ENCODE data around the gene CRABP1.

The CRABP1 gene

GRCh38 chr15:78343276-78344060, 3.3 kb downstream of the CRABP1 start:
- DNase-seq (ENCODE audit: extremely low spot score, insufficient read length, low read depth) (no peak), FAIRE-seq (no peak)

- DNase-seq (ENCODE audit: extremely low spot score, insufficient read length, low read depth) (no peak), FAIRE-seq (no peak)
These were observed 5.4 kb downstream of the CRABP1 start for GRCh38 chr15:78345396-78346125.

GRCh38 chr15:78347586-78348543, 7.7 kb downstream of the CRABP1 start:
- FAIRE-seq (no peak), DNase-seq (ENCODE audit: extremely low spot score, insufficient read length, low read depth) (no peak)

- FAIRE-seq, result no peak
These were observed 9.9 kb downstream of the CRABP1 start for GRCh38 chr15:78350058-78350457.

GRCh38 chr15:78351539-78351938, 11.4 kb downstream of the CRABP1 start:
- FAIRE-seq, result no peak
- no peak for DNase-seq (ENCODE audit: extremely low spot score, insufficient read length, low read depth)

More at GRCh38 chr15:78350058-78350457, 9.9 kb downstream of the CRABP1 start:
- no peak for DNase-seq (ENCODE audit: extremely low spot score, insufficient read length, low read depth)

- FAIRE-seq, result no peak
These were observed 12.9 kb downstream of the CRABP1 start for GRCh38 chr15:78353093-78353492.

GRCh38 chr15:78355177-78355576, 15.0 kb downstream of the CRABP1 start:
- no peak for DNase-seq (ENCODE audit: extremely low spot score, insufficient read length, low read depth)
- FAIRE-seq, result no peak

More at GRCh38 chr15:78353093-78353492, 12.9 kb downstream of the CRABP1 start:
- DNase-seq (ENCODE audit: extremely low spot score, insufficient read length, low read depth), result peak; percentile 14

GRCh38 chr15:78358102-78358870, 18.1 kb downstream of the CRABP1 start:
- FAIRE-seq, result no peak
- DNase-seq (ENCODE audit: extremely low spot score, insufficient read length, low read depth), result no peak

- FAIRE-seq, result no peak
These were observed 19.1 kb downstream of the CRABP1 start for GRCh38 chr15:78359041-78359808.

GRCh38 chr15:78360367-78360801, 20.2 kb downstream of the CRABP1 start:
- no peak for FAIRE-seq
- DNase-seq (ENCODE audit: extremely low spot score, insufficient read length, low read depth), result no peak

More at GRCh38 chr15:78359041-78359808, 19.1 kb downstream of the CRABP1 start:
- DNase-seq (ENCODE audit: extremely low spot score, insufficient read length, low read depth), result no peak

GRCh38 chr15:78360958-78361718, 21.0 kb downstream of the CRABP1 start:
- FAIRE-seq (no peak), DNase-seq (ENCODE audit: extremely low spot score, insufficient read length, low read depth) (no peak)

- FAIRE-seq, result no peak
- no peak for DNase-seq (ENCODE audit: extremely low spot score, insufficient read length, low read depth)
These were observed 21.8 kb downstream of the CRABP1 start for GRCh38 chr15:78361771-78362506.

GRCh38 chr15:78362716-78363380, 22.7 kb downstream of the CRABP1 start:
- FAIRE-seq, result no peak
- DNase-seq (ENCODE audit: extremely low spot score, insufficient read length, low read depth), result no peak

- DNase-seq (ENCODE audit: extremely low spot score, insufficient read length, low read depth), result no peak
- no peak for FAIRE-seq
These were observed 23.2 kb downstream of the CRABP1 start for GRCh38 chr15:78363381-78363734.

GRCh38 chr15:78364233-78364632, 24.1 kb downstream of the CRABP1 start:
- FAIRE-seq, result no peak
- DNase-seq (ENCODE audit: extremely low spot score, insufficient read length, low read depth), result no peak

GRCh38 chr15:78365917-78366316, 25.8 kb downstream of the CRABP1 start:
- FAIRE-seq (no peak), DNase-seq (ENCODE audit: extremely low spot score, insufficient read length, low read depth) (no peak)

- DNase-seq (ENCODE audit: extremely low spot score, insufficient read length, low read depth), result no peak
- no peak for FAIRE-seq
These were observed 26.2 kb downstream of the CRABP1 start for GRCh38 chr15:78366342-78366741.
